SK-N-SH (cell line): Measurements from ENCODE around the gene ID2. TPM values are rescaled to one million over a fixed set of nuclear protein-coding genes. Genes with fewer than 3 reads are reported as not detected.
A peak's percentile ranks its signal among the peaks of the same experiment; 100 is the strongest.

Source experiments
- CTCF ChIA-PET: fragments of 300-600, 350-600 bp; formaldehyde crosslinking; extraction: SDS; loops from one replicate; lab custom pipeline; 2021; lab: Yijun Ruan, JAX
- POLR2A ChIA-PET: fragments of 350-600 bp; sonication (Branson Sonifier 250); formaldehyde crosslinking; extraction: SDS; loops from one replicate; lab custom pipeline; 2020; ENCODE audit warnings: antibody characterized with exemption, inconsistent platforms; lab: Yijun Ruan, JAX
- DNase-seq: peaks from one replicate; pipeline ENCODE4 v3.0.0; 2012
- H2AFZ ChIP-seq: fragments of 200-600 bp; sonication (generic); 2 replicates; pipeline ENCODE4 v1.8.1; 2016; ENCODE audit warnings: antibody characterized with exemption, mild to moderate bottlenecking, low read depth
- H3F3A ChIP-seq: fragments of 200-600 bp; sonication (generic); replicated peaks from 2 replicates; pipeline ENCODE3; 2016; ENCODE audit warnings: antibody characterized with exemption, mild to moderate bottlenecking; ENCODE audit not compliant: insufficient read depth
- H3K27ac ChIP-seq, 2 experiments: fragments of 200-500 bp in 1 of 2; fragments of 200-600 bp in 1 of 2; sonication (Bioruptor generic) in 1 of 2; sonication (generic), shearing (Covaris generic) in 1 of 2; 2 replicates each; pipeline versions ENCODE4 v1.5.1 to v1.6.1; 2014 to 2016; ENCODE audit warnings: low read depth in 2 of 2, inconsistent platforms in 1 of 2, low read length in 1 of 2, mild to moderate bottlenecking in 1 of 2, mixed read lengths in 1 of 2
- H3K27me3 ChIP-seq: fragments of 200-600 bp; sonication (generic), shearing (Covaris generic); 2 replicates; pipeline ENCODE4 v1.6.1; 2016; ENCODE audit warnings: mixed run types; ENCODE audit not compliant: insufficient read depth
- H3K36me3 ChIP-seq, 2 experiments: fragments of 200-500 bp in 1 of 2; fragments of 200-600 bp in 1 of 2; sonication (Bioruptor generic) in 1 of 2; sonication (generic) in 1 of 2; replicated peaks in 1 of 2; 2 replicates each; pipeline versions ENCODE3 to v1.5.1; 2014 to 2016; ENCODE audit warnings: low read length in 1 of 2, mild to moderate bottlenecking in 1 of 2; ENCODE audit not compliant: insufficient read depth in 2 of 2, control insufficient read depth in 1 of 2
- H3K4me1 ChIP-seq, 2 experiments: fragments of 200-500 bp in 1 of 2; fragments of 200-600 bp in 1 of 2; sonication (Bioruptor generic) in 1 of 2; sonication (generic), shearing (Covaris generic) in 1 of 2; 2 replicates each; pipeline versions ENCODE4 v1.5.1 to v1.6.1; 2014 to 2016; ENCODE audit warnings: low read depth in 1 of 2, low read length in 1 of 2, mixed run types in 1 of 2; ENCODE audit not compliant: insufficient read depth in 2 of 2, control insufficient read depth in 1 of 2
- H3K4me2 ChIP-seq: fragments of 200-600 bp; sonication (generic), shearing (Covaris generic); 2 replicates; pipeline ENCODE4 v1.6.1; 2017; ENCODE audit warnings: mixed run types
- H3K4me3 ChIP-seq, 2 experiments: fragments of 200-500 bp in 1 of 2; fragments of 200-600 bp in 1 of 2; sonication (Bioruptor generic) in 1 of 2; sonication (generic), shearing (Covaris generic) in 1 of 2; 2 replicates each; pipeline versions ENCODE4 v1.5.1 to v1.8.1; 2014 to 2016; ENCODE audit warnings: low read depth in 2 of 2, inconsistent platforms in 1 of 2, low read length in 1 of 2, mild to moderate bottlenecking in 1 of 2, mixed read lengths in 1 of 2, moderate library complexity in 1 of 2
- H3K79me2 ChIP-seq: fragments of 200-600 bp; sonication (generic); 2 replicates; pipeline ENCODE4 v1.8.1; 2017; ENCODE audit warnings: mild to moderate bottlenecking; ENCODE audit not compliant: insufficient read depth
- H3K9ac ChIP-seq: fragments of 200-600 bp; sonication (generic); 2 replicates; pipeline ENCODE4 v1.6.1; 2017; ENCODE audit warnings: mixed run types
- H3K9me2 ChIP-seq: fragments of 200-600 bp; sonication (generic); 2 replicates; pipeline ENCODE4 v1.6.1; 2017; ENCODE audit warnings: mixed run types
- H3K9me3 ChIP-seq: fragments of 200-600 bp; sonication (generic); 2 replicates; pipeline ENCODE4 v1.6.1; 2017; ENCODE audit warnings: mixed run types, mild to moderate bottlenecking, moderate library complexity
- H4K20me1 ChIP-seq: fragments of 200-600 bp; sonication (generic); 2 replicates; pipeline ENCODE4 v1.6.1; 2017; ENCODE audit warnings: mild to moderate bottlenecking, mixed run types; ENCODE audit not compliant: insufficient read depth
- EP300 ChIP-seq, 2 experiments: IDR thresholded peaks; 2 replicates each; pipeline versions ENCODE4 v1.4.0 to v1.6.1; 2012; ENCODE audit warnings: borderline replicate concordance in 1 of 2, low read depth in 1 of 2, low read length in 1 of 2
- NFIC ChIP-seq: IDR thresholded peaks from 2 replicates; pipeline ENCODE4 v1.4.0; 2012; ENCODE audit warnings: borderline replicate concordance
- SIN3A ChIP-seq: IDR thresholded peaks from 2 replicates; pipeline ENCODE4 v1.6.1; 2012; ENCODE audit warnings: low read depth, mild to moderate bottlenecking, low read length, moderate library complexity, borderline replicate concordance
- TCF12 ChIP-seq: IDR thresholded peaks from 2 replicates; pipeline ENCODE4 v1.4.0; 2012
- USF1 ChIP-seq: IDR thresholded peaks from 2 replicates; pipeline ENCODE4 v1.4.0; 2012; ENCODE audit warnings: low read depth, borderline replicate concordance
- ZBTB33 ChIP-seq: IDR thresholded peaks from 2 replicates; pipeline ENCODE4 v1.4.0; 2012; ENCODE audit warnings: low read depth, borderline replicate concordance
- WGBS: methylation state at CpG from one replicate; pipeline ENCODE4 v1.1.6; 2017; ENCODE audit warnings: low lambda C conversion rate; 5-methylcytosine and 5-hydroxymethylcytosine counted together
- polyA plus RNA-seq, 3 experiments: library from polyadenylated mRNA; depleted of rRNA; stranded (reverse); fragments of >200 nt; gene quantifications; 2 replicates each; pipeline ENCODE4 v1.2.3, GENCODE V29; 2012
- TF ChIP-seq, protein P1 (sequence below): IDR thresholded peaks from 2 replicates; pipeline ENCODE4 v1.4.0; 2012; ENCODE audit warnings: low read depth
- TF ChIP-seq, protein P2 (sequence below): IDR thresholded peaks from 2 replicates; pipeline ENCODE4 v1.6.1; 2012; ENCODE audit warnings: mild to moderate bottlenecking, low read depth, low read length, moderate library complexity

Gene ID2
- polyA plus RNA-seq, 1 of the 3 experiments (the other 2 are of a cell fraction), result 459 TPM

GRCh38 chr2:8676191-8676920 lies 5.5 kb upstream of the ID2 start:
- ChIA-PET POLR2A (interaction anchor here (0.8 to 7.4 kb wide), 4 partner anchors 34 to 148 kb away, joined by 3 to 154 read pairs (median 7); no protein-coding TSS in a partner anchor), CTCF (no interaction called here)
- Histone ChIP-seq H3K4me2 (peak overlapping the region; percentile 92), H3K4me1 (peaks cover 23 to 41% of the 10 kb centered on the region in 2 experiments), H3K4me3 (peak overlapping the region; percentile 63 to 65; a peak in 3 of 4 replicates), H3K27me3 (no peaks in the 10 kb centered on the region), H3F3A (peaks cover 45% of the 10 kb centered on the region), H3K9me2 (no peaks in the 10 kb centered on the region), H3K36me3 (no peaks in the 10 kb centered on the region), H3K9ac (peak overlapping the region; percentile 79), H4K20me1 (no peaks in the 10 kb centered on the region), H3K27ac (peak overlapping the region; percentile 97 to 99), H3K79me2 (peaks cover 8% of the 10 kb centered on the region; the same call in 1 of the 2 replicates), H2AFZ (peak overlapping the region; percentile 77; the same call in 1 of the 2 replicates), H3K9me3 (no peaks in the 10 kb centered on the region)
- DNase-seq, result peak; percentile 90
- 78% methylated on average over 39 of the region's 51 CpGs for WGBS
- peak; percentile 82 for TF ChIP-seq USF1
- TF ChIP-seq TCF12, result peak; percentile 71; the same call in 1 of the 2 replicates
- TF ChIP-seq, protein P1, sequence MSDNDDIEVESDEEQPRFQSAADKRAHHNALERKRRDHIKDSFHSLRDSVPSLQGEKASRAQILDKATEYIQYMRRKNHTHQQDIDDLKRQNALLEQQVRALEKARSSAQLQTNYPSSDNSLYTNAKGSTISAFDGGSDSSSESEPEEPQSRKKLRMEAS, result peak; percentile 97
- 0 out of 4 replicates have a peak, but pooled peaks of 1 of the 2 experiments have one; percentile 4 for TF ChIP-seq EP300 (IDR thresholded peaks at IDR 0.05; ENCODE audit: borderline replicate concordance in 1 of 2, low read depth in 1 of 2, low read length in 1 of 2)
- no peak for TF ChIP-seq ZBTB33
- TF ChIP-seq, protein P2, sequence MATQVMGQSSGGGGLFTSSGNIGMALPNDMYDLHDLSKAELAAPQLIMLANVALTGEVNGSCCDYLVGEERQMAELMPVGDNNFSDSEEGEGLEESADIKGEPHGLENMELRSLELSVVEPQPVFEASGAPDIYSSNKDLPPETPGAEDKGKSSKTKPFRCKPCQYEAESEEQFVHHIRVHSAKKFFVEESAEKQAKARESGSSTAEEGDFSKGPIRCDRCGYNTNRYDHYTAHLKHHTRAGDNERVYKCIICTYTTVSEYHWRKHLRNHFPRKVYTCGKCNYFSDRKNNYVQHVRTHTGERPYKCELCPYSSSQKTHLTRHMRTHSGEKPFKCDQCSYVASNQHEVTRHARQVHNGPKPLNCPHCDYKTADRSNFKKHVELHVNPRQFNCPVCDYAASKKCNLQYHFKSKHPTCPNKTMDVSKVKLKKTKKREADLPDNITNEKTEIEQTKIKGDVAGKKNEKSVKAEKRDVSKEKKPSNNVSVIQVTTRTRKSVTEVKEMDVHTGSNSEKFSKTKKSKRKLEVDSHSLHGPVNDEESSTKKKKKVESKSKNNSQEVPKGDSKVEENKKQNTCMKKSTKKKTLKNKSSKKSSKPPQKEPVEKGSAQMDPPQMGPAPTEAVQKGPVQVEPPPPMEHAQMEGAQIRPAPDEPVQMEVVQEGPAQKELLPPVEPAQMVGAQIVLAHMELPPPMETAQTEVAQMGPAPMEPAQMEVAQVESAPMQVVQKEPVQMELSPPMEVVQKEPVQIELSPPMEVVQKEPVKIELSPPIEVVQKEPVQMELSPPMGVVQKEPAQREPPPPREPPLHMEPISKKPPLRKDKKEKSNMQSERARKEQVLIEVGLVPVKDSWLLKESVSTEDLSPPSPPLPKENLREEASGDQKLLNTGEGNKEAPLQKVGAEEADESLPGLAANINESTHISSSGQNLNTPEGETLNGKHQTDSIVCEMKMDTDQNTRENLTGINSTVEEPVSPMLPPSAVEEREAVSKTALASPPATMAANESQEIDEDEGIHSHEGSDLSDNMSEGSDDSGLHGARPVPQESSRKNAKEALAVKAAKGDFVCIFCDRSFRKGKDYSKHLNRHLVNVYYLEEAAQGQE, result no peak; the same call in 1 of the 2 replicates
- TF ChIP-seq NFIC, result peak; percentile 79
- TF ChIP-seq SIN3A, result peak; percentile 31; the same call in 1 of the 2 replicates
